HEK293 (cell line): Measurements from ENCODE around the gene RASL10A.

Experiments
- CTCF ChIA-PET: fragments of 350-600 bp; formaldehyde crosslinking; extraction: SDS; loops from one replicate; lab custom pipeline; 2021; ENCODE audit warnings: antibody characterized with exemption; lab: Yijun Ruan, JAX
- POLR2A ChIA-PET: fragments of 300-600 bp; formaldehyde crosslinking; extraction: SDS; loops from one replicate; lab custom pipeline; 2020; ENCODE audit warnings: antibody characterized with exemption, inconsistent platforms; lab: Yijun Ruan, JAX
- H3K27ac ChIP-seq: fragments of 200-500 bp; sonication (Bioruptor generic); 2 replicates; pipeline ENCODE4 v1.5.1; 2014; ENCODE audit warnings: low read depth, low read length, control low read depth, inconsistent platforms; ENCODE audit errors: extremely low read depth
- H3K36me3 ChIP-seq, 2 experiments: fragments of 200-500 bp in 1 of 2; sonication (Bioruptor generic) in 1 of 2; 1 replicate in 1 of 2; 2 replicates in 1 of 2; pipeline ENCODE4 v1.5.1; 2014 to 2017; ENCODE audit warnings: inconsistent platforms in 2 of 2, low read length in 2 of 2; ENCODE audit not compliant: control insufficient read depth in 2 of 2, insufficient read depth in 1 of 2
- H3K4me1 ChIP-seq: fragments of 200-500 bp; sonication (Bioruptor generic); 2 replicates; pipeline ENCODE4 v1.5.1; 2014; ENCODE audit warnings: mild to moderate bottlenecking, low read length, inconsistent platforms; ENCODE audit not compliant: control insufficient read depth, insufficient read depth
- H3K4me3 ChIP-seq: 2 replicates; pipeline ENCODE4 v1.5.1; 2011; ENCODE audit warnings: low read depth, mild to moderate bottlenecking, control low read depth, low read length, moderate library complexity
- H3K9me3 ChIP-seq: fragments of 200-500 bp; sonication (Bioruptor generic); 2 replicates; pipeline ENCODE4 v1.5.1; 2014; ENCODE audit warnings: low read depth, low read length, inconsistent platforms; ENCODE audit not compliant: control insufficient read depth, insufficient read depth
- BCL6B ChIP-seq: fragments of 450-650 bp; formaldehyde crosslinking; IDR thresholded peaks from 2 replicates; pipeline ENCODE4 v1.5.1; 2017; ENCODE audit warnings: missing biosample characterization, missing genetic modification characterization
- EGR2 ChIP-seq: fragments of 450-650 bp; formaldehyde crosslinking; IDR thresholded peaks from 2 replicates; pipeline ENCODE4 v1.5.1; 2016; ENCODE audit warnings: low read depth, missing biosample characterization, missing genetic modification characterization
- FEZF1 ChIP-seq: fragments of 450-650 bp; formaldehyde crosslinking; IDR thresholded peaks from 2 replicates; pipeline ENCODE4 v1.5.1; 2016; ENCODE audit warnings: missing biosample characterization, missing genetic modification characterization
- HOXD13 ChIP-seq: sonication (generic); formaldehyde crosslinking; IDR thresholded peaks from 2 replicates; pipeline ENCODE4 v1.8.0; 2022; ENCODE audit warnings: missing genetic modification reagents, borderline replicate concordance
- IKZF3 ChIP-seq: fragments of 450-650 bp; IDR thresholded peaks from 2 replicates; pipeline ENCODE4 v1.5.0; 2018; ENCODE audit warnings: missing biosample characterization, mild to moderate bottlenecking, missing genetic modification characterization, moderate library complexity
- INSM2 ChIP-seq: fragments of 450-650 bp; formaldehyde crosslinking; IDR thresholded peaks from 2 replicates; pipeline ENCODE4 v1.5.1; 2016; ENCODE audit warnings: missing biosample characterization, missing genetic modification characterization
- KLF7 ChIP-seq: fragments of 450-650 bp; formaldehyde crosslinking; IDR thresholded peaks from 2 replicates; pipeline ENCODE4 v1.5.1; 2016; ENCODE audit warnings: missing biosample characterization, missing genetic modification characterization, borderline replicate concordance
- KLF9 ChIP-seq: fragments of 450-650 bp; formaldehyde crosslinking; IDR thresholded peaks from 2 replicates; pipeline ENCODE4 v1.5.1; 2016; ENCODE audit warnings: missing biosample characterization, missing genetic modification characterization, low read depth
- PATZ1 ChIP-seq: fragments of 450-650 bp; formaldehyde crosslinking; IDR thresholded peaks from 2 replicates; pipeline ENCODE4 v1.5.1; 2016; ENCODE audit warnings: missing biosample characterization, missing genetic modification characterization
- PRDM6 ChIP-seq: fragments of 450-650 bp; formaldehyde crosslinking; IDR thresholded peaks from 2 replicates; pipeline ENCODE4 v1.5.1; 2017; ENCODE audit warnings: missing biosample characterization, missing genetic modification characterization
- WT1 ChIP-seq: fragments of 450-650 bp; formaldehyde crosslinking; IDR thresholded peaks from 2 replicates; pipeline ENCODE4 v1.5.1; 2016; ENCODE audit warnings: missing biosample characterization, missing genetic modification characterization
- YY2 ChIP-seq: fragments of 450-650 bp; formaldehyde crosslinking; IDR thresholded peaks from 2 replicates; pipeline ENCODE4 v1.5.1; 2016; ENCODE audit warnings: missing biosample characterization, missing genetic modification characterization
- ZFHX2 ChIP-seq: fragments of 450-650 bp; formaldehyde crosslinking; conservative IDR thresholded peaks from 2 replicates; pipeline ENCODE4 v1.5.1; 2016; ENCODE audit warnings: missing biosample characterization, missing genetic modification characterization
- ZIC2 ChIP-seq: fragments of 450-650 bp; formaldehyde crosslinking; IDR thresholded peaks from 2 replicates; pipeline ENCODE4 v1.5.1; 2016; ENCODE audit warnings: missing biosample characterization, missing genetic modification characterization
- ZNF157 ChIP-seq: fragments of 450-650 bp; formaldehyde crosslinking; IDR thresholded peaks from 2 replicates; pipeline ENCODE4 v1.5.1; 2016; ENCODE audit warnings: missing biosample characterization, missing genetic modification characterization
- ZNF175 ChIP-seq: fragments of 450-650 bp; formaldehyde crosslinking; IDR thresholded peaks from 2 replicates; pipeline ENCODE4 v1.5.1; 2016; ENCODE audit warnings: missing biosample characterization, missing genetic modification characterization
- ZNF221 ChIP-seq: fragments of 450-650 bp; formaldehyde crosslinking; IDR thresholded peaks from 2 replicates; pipeline ENCODE4 v1.5.1; 2017; ENCODE audit warnings: missing biosample characterization, missing genetic modification characterization, borderline replicate concordance
- ZNF398 ChIP-seq: fragments of 450-650 bp; formaldehyde crosslinking; IDR thresholded peaks from 2 replicates; pipeline ENCODE4 v1.5.1; 2017; ENCODE audit warnings: missing biosample characterization, missing genetic modification characterization
- ZNF433 ChIP-seq: fragments of 450-650 bp; formaldehyde crosslinking; IDR thresholded peaks from 2 replicates; pipeline ENCODE4 v1.5.1; 2016; ENCODE audit warnings: missing biosample characterization, missing genetic modification characterization, low read depth
- ZNF510 ChIP-seq: fragments of 450-650 bp; formaldehyde crosslinking; IDR thresholded peaks from 2 replicates; pipeline ENCODE4 v1.5.1; 2018; ENCODE audit warnings: mild to moderate bottlenecking, missing genetic modification characterization, missing biosample characterization; ENCODE audit not compliant: insufficient replicate concordance
- ZNF561 ChIP-seq: fragments of 450-650 bp; IDR thresholded peaks from 2 replicates; pipeline ENCODE4 v1.5.1; 2018; ENCODE audit warnings: missing biosample characterization, missing genetic modification characterization, borderline replicate concordance
- ZNF629 ChIP-seq: fragments of 450-650 bp; formaldehyde crosslinking; IDR thresholded peaks from 2 replicates; pipeline ENCODE4 v1.5.1; 2017; ENCODE audit warnings: missing biosample characterization, missing genetic modification characterization
- ZNF654 ChIP-seq: fragments of 450-650 bp; formaldehyde crosslinking; IDR thresholded peaks from 2 replicates; pipeline ENCODE4 v1.5.1; 2016; ENCODE audit warnings: low read depth, missing biosample characterization, missing genetic modification characterization
- ZNF704 ChIP-seq: fragments of 450-650 bp; formaldehyde crosslinking; IDR thresholded peaks from 2 replicates; pipeline ENCODE4 v1.5.1; 2016; ENCODE audit warnings: missing biosample characterization, missing genetic modification characterization
- ZNF768 ChIP-seq: fragments of 450-650 bp; formaldehyde crosslinking; IDR thresholded peaks from 2 replicates; pipeline ENCODE4 v1.5.1; 2018; ENCODE audit warnings: missing biosample characterization, mild to moderate bottlenecking, missing genetic modification characterization
- ZNF777 ChIP-seq: fragments of 450-650 bp; formaldehyde crosslinking; IDR thresholded peaks from 2 replicates; pipeline ENCODE4 v1.5.1; 2017; ENCODE audit warnings: missing biosample characterization, missing genetic modification characterization, borderline replicate concordance
- ZNF843 ChIP-seq: fragments of 450-650 bp; formaldehyde crosslinking; IDR thresholded peaks from 2 replicates; pipeline ENCODE4 v1.5.1; 2016; ENCODE audit warnings: missing biosample characterization, missing genetic modification characterization

The RASL10A gene

GRCh38 chr22:29330753-29331152, 15.3 kb upstream of the RASL10A start:
- Histone ChIP-seq H3K27ac (peak overlapping the region; percentile 16; the same call in 1 of the 2 replicates), H3K4me3 (no peak overlapping the region), H3K36me3 (peaks cover 0 to 99% of the 10 kb centered on the region in 2 experiments; a peak in 2 of 3 replicates), H3K9me3 (no peaks in the 10 kb centered on the region), H3K4me1 (no peaks in the 10 kb centered on the region)
- ChIA-PET CTCF (no interaction called here), POLR2A (no interaction called here)
- TF ChIP-seq KLF7 (tag by site-specific recombination): no peak
- TF ChIP-seq ZNF561 (tag by site-specific recombination): no peak
- TF ChIP-seq ZNF157 (tag by site-specific recombination): no peak
- TF ChIP-seq ZNF843 (tag by site-specific recombination): no peak
- peak; percentile 88 for TF ChIP-seq ZFHX2 (tag by site-specific recombination)
- TF ChIP-seq ZNF398: no peak
- TF ChIP-seq HOXD13 (CRISPR knock-in tag): no peak
- no peak for TF ChIP-seq INSM2
- TF ChIP-seq ZNF433: no peak
- TF ChIP-seq ZIC2: peak; percentile 13; the same call in 1 of the 2 replicates
- TF ChIP-seq PATZ1 (tag by site-specific recombination): peak; percentile 30; the same call in 1 of the 2 replicates
- TF ChIP-seq EGR2 (tag by site-specific recombination): peak; percentile 87
- no peak for TF ChIP-seq ZNF777 (tag by site-specific recombination)
- no peak for TF ChIP-seq PRDM6 (tag by site-specific recombination)
- no peak for TF ChIP-seq ZNF175 (tag by site-specific recombination)
- no peak for TF ChIP-seq ZNF221 (tag by site-specific recombination)
- no peak for TF ChIP-seq BCL6B (tag by site-specific recombination)

GRCh38 chr22:29330291-29330690, 14.8 kb upstream of the RASL10A start:
- no peaks in the 10 kb centered on the region for H3K9me3 ChIP-seq
- H3K4me1 ChIP-seq: no peaks in the 10 kb centered on the region
- CTCF ChIA-PET: no interaction called here
- 0 out of 2 replicates have a peak overlapping the region, but pooled peaks have one; percentile 16 for H3K27ac ChIP-seq
- no peak overlapping the region for H3K4me3 ChIP-seq
- POLR2A ChIA-PET: no interaction called here
- peaks cover 0 to 95% of the 10 kb centered on the region in 2 experiments; a peak in 2 of 3 replicates for H3K36me3 ChIP-seq
- TF ChIP-seq ZNF510 (no peak), ZNF654 (tag by site-specific recombination) (no peak), ZNF704 (tag by site-specific recombination) (no peak), KLF9 (no peak), IKZF3 (tag by site-specific recombination) (no peak), ZNF768 (tag by site-specific recombination) (no peak), FEZF1 (tag by site-specific recombination) (no peak), ZNF221 (tag by site-specific recombination) (no peak), WT1 (no peak), ZNF629 (tag by site-specific recombination) (no peak), YY2 (tag by site-specific recombination) (no peak)
